GM19455 (cell line): Measurements from ENCODE around the gene SLC25A40.
"Not testable (repeated sequence)": the region's sequence is repeated elsewhere in the genome, so short reads cannot be mapped to it uniquely, and the experiment has no call there.

Source experiments
- ATAC-seq: cut with Tn5 transposase; IDR thresholded peaks from one replicate; pipeline ENCODE4 v1.9.1; 2021; ENCODE audit not compliant: unreplicated experiment

The SLC25A40 gene

DNA sequence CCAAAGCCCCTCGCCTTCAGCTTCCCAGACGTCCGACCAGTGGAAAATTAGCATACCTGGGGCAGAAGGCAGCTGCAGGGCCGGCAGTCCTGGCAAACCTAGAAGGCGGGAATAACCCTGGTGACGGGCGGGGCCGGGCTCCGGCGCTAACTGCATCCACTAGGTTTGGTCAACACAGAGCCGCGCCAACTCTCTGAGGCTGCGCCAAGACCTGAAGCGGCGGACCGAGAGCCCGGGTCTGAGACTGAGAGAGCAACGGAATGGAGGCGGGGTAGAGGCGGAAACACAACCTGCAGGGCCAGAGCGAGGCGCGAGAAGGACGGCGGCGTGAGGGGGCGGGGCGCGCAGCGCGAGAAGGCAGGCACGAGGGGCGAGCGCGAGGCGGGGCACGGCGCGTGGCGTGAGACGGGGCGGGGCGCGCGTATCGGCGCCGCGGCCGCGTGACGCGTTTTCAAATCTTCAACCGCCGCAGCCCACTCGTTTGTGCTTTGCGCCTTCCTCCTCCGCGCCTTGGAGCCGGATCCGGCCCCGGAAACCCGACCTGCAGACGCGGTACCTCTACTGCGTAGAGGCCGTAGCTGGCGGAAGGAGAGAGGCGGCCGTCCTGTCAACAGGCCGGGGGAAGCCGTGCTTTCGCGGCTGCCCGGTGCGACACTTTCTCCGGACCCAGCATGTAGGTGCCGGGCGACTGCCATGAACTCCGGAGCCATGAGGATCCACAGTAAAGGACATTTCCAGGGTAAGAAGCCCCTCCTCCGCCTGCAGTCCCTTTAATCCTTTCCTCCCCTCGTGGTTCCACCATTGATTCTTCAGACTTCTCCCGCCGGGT, at the start of gene SLC25A40, which contains the start of gene DBF4:
SLC25A40 (minus strand) TSS at position 321 of the 829 bp plus-strand sequence. CDS start 17,633 bp downstream, outside the sequence.
DBF4 (plus strand) TSS at position 454 of the 829 bp plus-strand sequence; CDS start at position 694, 240 bp downstream.
- peak; percentile 86 for ATAC-seq

- ATAC-seq = not testable (repeated sequence)
Observed at GRCh38 chr7:87922759-87923395, 46.7 kb upstream of the SLC25A40 start.

GRCh38 chr7:87920578-87920977, 44.4 kb upstream of the SLC25A40 start:
- no peak for ATAC-seq

DNA sequence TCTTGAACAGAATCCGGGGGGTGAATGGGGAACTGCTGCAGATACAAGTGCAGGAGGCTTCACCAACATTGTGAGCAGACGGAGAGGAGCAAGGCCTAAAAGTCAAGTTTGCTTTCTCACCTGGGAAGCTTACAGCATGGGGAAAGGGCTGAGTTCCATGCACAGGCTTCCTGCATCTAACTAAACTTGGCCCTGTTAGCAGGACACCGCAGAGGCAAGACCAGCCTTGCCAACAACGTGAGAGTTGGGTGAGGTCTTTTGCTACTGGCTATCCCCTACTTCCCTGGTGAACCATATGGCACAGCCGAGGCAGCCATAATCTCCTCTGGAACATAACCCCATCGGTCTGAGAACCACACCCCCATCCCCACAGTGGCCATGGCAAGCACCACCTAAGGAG, 43.7 kb upstream of the SLC25A40 start:
- ATAC-seq = no peak

DNA sequence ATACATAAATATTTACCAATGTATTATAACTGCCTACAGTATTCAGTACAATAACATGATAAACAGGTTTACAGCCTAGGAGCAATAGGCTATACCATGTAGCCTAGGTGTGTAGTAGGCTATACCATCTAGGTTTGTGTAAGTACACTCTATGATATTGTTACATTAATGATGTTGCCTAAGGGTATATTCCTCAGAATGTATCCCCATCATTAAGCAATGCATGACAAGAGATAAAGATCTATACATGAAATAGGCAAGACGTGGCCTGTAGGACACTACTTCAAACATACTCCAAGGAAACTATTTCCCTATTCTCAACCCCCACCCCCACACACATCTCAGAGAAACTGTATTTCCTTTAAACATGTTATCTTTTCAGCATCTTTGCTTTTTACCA, 42.6 kb upstream of the SLC25A40 start:
- no peak for ATAC-seq

- no peak for ATAC-seq
Observed at GRCh38 chr7:87912121-87912520, 36.0 kb upstream of the SLC25A40 start.

DNA sequence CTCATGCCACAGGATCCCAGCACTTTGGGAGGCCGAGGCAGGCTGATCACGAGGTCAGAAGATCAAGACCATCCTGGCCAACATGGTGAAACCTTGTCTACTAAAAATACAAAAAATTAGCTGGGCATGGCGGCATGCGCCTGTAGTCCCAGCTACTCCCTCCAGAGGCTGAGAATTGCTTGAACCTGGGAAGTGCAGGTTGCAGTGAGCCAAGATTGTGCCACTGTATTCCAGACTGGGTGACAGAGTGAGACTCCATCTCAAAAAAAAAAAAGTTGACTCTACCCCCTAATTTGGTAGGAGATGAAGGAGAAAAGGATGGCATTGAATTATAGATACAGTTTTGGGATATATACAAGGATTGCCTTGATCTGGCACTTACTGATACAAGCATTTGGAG, 32.7 kb upstream of the SLC25A40 start:
- ATAC-seq = not testable (repeated sequence)

GRCh38 chr7:87907136-87907906, 31.2 kb upstream of the SLC25A40 start:
- ATAC-seq = not testable (repeated sequence)

DNA sequence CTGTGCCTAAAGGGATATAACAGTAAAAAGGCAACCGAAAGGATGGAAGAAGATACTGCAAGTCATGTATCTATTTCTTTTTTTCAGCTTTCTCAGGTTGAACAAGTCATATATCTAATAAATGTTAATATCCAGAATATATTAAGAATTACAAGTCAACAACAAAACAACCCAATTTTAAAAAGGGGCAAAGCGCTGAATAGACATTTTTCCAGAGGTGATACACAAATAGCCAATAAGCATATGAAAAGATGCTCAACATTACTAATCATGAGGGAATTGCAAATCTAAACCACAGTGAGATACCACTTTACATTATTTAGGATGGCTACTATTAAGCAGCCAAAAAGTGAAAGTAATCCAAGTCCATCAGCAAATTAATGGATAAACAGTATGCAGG, 23.1 kb upstream of the SLC25A40 start:
- ATAC-seq = no peak

DNA sequence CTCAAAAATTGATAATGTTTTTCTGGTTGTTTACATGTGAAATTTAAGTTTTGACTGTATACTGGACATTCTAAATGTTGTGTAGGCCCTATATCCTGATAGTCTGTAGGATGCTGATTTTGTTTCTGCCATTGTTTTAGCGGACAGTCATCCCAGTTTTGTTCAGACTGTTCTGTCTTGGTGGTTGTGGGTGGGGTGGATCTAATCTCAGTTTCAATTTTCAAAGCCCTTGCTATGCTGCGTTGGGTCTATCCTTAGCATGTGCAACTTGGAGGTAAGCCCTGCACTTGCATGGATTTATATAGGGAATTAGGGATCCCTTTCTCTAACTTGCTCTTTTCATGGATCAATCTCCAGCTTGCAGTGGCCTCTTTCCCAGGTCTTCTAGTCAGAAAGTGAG, 19.2 kb upstream of the SLC25A40 start:
- no peak for ATAC-seq

- ATAC-seq = no peak
Observed at GRCh38 chr7:87886875-87887274, 10.7 kb upstream of the SLC25A40 start.

GRCh38 chr7:87885018-87885417, 8.9 kb upstream of the SLC25A40 start:
- no peak for ATAC-seq

DNA sequence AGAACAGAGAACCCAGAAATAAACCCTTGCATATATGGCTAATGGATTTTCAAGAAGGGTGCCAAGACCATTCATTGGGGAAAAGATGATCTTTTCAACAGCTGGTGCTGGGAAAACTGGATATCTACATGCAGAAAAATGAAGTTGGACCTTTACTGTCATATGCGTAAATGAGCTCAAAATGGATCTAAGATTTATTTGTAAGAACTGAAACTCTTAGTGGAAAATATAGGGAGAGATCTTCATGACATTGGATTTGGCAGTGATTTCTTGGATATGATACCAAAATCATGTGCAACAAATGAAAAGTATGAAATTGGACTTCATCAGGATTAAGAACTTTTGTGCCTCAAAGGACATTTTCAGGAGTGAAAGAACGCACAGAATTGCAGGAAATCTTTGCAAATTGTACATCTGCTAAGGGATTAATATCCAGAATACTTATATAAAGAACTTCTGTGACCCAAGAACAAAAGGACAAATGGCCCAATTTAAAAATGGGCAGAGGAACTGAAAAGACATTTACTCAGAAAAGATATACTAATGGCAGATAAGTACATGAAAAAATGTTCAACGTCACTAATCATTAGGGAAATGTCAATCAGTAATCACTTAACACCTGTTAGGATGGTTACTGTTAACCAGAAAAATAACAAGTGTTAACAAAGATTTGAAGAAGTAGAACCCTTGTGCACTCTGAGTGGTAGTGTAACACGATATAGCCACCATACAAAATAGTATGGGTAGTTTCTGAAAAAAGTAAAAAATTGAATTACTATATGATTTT, 6.2 kb upstream of the SLC25A40 start:
- ATAC-seq = no peak

GRCh38 chr7:87878208-87878735, 2.1 kb upstream of the SLC25A40 start:
- ATAC-seq = no peak

DNA sequence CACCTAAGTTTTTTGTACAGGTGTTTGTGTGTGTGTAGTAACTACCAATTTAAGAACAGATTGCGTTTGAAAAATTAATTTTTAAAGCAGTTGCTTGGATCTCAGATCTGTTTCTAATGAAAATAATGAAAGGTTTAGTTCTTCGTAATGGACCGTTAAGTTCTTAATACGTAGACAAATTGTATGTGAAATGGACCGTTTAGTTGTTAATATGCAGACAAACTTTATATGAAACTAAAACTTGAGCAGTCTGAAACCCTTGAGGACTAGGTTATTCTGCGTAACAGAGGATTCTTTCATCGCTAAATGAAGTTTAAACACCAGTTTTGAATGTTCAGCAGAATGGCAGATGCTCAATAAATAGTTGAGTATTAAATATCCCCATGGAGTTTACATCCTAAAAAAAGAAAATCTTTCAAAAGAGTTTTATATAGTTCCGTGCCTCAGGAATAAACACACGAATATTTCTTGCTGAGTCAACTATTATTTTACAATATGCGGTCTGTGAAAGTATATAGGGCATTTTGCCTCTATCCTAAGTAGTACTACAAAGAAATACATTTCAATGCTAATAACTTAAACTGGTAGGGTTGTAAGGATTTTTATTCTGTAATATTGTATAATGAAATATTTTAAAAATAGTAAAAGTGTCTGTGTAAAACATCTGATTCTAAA, 1.3 kb upstream of the SLC25A40 start:
- no peak for ATAC-seq

GRCh38 chr7:87876869-87877234, 692 bp upstream of the SLC25A40 start:
- no peak for ATAC-seq

GRCh38 chr7:87875151-87876039, 765 bp downstream of the SLC25A40 start:
- peak; percentile 20 for ATAC-seq

GRCh38 chr7:87874066-87874465, 2.1 kb downstream of the SLC25A40 start:
- ATAC-seq = no peak

DNA sequence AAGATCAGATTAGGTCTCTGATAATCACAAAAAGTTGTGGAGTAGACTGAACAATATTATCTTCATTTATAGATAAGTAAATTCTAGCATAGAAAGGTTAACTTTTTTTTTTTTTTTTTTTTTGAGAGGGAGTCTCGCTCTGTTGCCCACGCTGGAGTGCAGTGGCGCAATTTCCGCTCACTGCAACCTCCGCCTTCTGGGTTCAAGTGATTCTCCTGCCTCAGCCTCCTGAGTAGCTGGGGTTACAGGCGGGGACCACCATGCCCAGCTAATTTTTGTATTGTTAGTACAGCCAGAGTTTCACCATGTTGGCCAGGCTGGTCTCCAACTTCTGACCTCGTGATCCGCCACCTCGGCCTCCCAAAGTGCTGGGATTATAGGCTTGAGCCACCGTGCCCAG, 2.8 kb downstream of the SLC25A40 start:
- not testable (repeated sequence) for ATAC-seq
